Activated B cell treated with CpG ODN at 0.5 μM for 24 hours (primary cell): ENCODE data around the gene CADPS. TPM values are rescaled to one million over a fixed set of nuclear protein-coding genes. Genes with fewer than 3 reads are reported as not detected.

ENCODE experiments used
- ATAC-seq: fragments of 200-7000 bp; cut with Tn5 transposase; one replicate; pipeline ENCODE4 v1.10.0; 2021; ENCODE audit warnings: low read depth, mild to moderate bottlenecking, moderate library complexity
- CTCF ChIA-PET: fragments of 350-600 bp; sonication (Branson Sonifier 250); formaldehyde crosslinking; loops from one replicate; lab custom pipeline; 2021; ENCODE audit warnings: antibody characterized with exemption; lab: Charles Lee
- POLR2A ChIA-PET: fragments of 350-600 bp; sonication (Branson Sonifier 250); formaldehyde crosslinking; loops from one replicate; lab custom pipeline; 2021; ENCODE audit warnings: antibody characterized with exemption; lab: Charles Lee
- DNase-seq: peaks from one replicate; pipeline ENCODE4 v3.0.0; 2022
- H3K27ac Mint-ChIP-seq: one replicate; pipeline ENCODE4 v1.8.0; 2020; ENCODE audit warnings: mixed read lengths
- H3K27me3 Mint-ChIP-seq: one replicate; pipeline ENCODE4 v1.8.0; 2021; ENCODE audit warnings: mixed read lengths
- H3K36me3 Mint-ChIP-seq: one replicate; pipeline ENCODE4 v1.8.0; 2021; ENCODE audit warnings: low read depth, mixed read lengths
- H3K4me1 Mint-ChIP-seq: one replicate; pipeline ENCODE4 v1.8.0; 2021; ENCODE audit warnings: mixed read lengths
- H3K4me3 Mint-ChIP-seq: one replicate; pipeline ENCODE4 v1.8.0; 2020; ENCODE audit warnings: mild to moderate bottlenecking, mixed read lengths
- H3K9me3 Mint-ChIP-seq: one replicate; pipeline ENCODE4 v1.8.0; 2020; ENCODE audit warnings: mixed read lengths
- intact Hi-C: fragments of 100-400 bp; cut with micrococcal nuclease; formaldehyde crosslinking; loops from one replicate; pipeline ENCODE4 v1.15.1; 2024
- total RNA-seq: library from RNA; stranded (reverse); gene quantifications from 2 replicates; pipeline ENCODE4 v1.2.3, GENCODE V29; 2022
- TF ChIP-seq, protein P1 (sequence below): fragments of 200-600 bp; IDR thresholded peaks from one replicate; pipeline ENCODE4 v1.8.0; 2022; ENCODE audit warnings: antibody characterized with exemption, mild to moderate bottlenecking

The CADPS gene
- total RNA-seq, 1 donor from 2014 or later: not detected

DNA sequence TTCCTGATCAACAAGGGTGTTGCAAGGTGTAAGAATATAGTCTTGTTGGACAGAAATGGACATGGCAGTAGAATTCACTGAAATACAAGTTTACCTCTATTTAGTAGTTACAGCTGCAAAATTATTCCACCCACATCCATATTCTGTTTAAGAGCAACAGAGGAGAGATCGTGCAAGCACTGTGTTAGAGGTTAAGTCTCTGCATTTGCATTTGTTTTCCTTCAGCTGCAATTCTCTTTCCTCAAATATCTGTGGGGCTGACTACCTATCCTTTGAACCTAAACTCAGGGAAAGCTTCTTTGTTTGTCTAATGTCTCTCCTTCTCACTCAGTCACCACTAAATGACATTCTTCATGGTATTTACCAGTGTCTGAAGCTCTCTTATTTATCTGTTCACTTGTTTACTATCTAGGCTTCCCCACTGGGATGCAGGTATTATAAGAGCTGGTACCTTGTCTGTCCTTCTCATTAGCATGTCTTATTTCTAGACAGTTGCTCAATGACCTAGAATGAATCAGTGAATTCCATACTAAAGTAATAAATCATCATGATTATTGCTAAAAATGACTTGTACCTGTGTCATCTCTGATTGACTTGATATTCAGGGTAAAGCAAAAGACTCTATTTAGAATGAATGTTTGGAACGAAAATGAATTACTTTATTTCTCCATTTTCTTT, 326.5 kb downstream of the CADPS start:
- Mint-ChIP-seq H3K4me3 (no peak overlapping the region), H3K9me3 (no peaks in the 10 kb centered on the region), H3K36me3 (no peaks in the 10 kb centered on the region), H3K4me1 (no peaks in the 10 kb centered on the region), H3K27ac (no peak overlapping the region), H3K27me3 (peaks cover 3% of the 10 kb centered on the region)
- TF ChIP-seq, protein P1, sequence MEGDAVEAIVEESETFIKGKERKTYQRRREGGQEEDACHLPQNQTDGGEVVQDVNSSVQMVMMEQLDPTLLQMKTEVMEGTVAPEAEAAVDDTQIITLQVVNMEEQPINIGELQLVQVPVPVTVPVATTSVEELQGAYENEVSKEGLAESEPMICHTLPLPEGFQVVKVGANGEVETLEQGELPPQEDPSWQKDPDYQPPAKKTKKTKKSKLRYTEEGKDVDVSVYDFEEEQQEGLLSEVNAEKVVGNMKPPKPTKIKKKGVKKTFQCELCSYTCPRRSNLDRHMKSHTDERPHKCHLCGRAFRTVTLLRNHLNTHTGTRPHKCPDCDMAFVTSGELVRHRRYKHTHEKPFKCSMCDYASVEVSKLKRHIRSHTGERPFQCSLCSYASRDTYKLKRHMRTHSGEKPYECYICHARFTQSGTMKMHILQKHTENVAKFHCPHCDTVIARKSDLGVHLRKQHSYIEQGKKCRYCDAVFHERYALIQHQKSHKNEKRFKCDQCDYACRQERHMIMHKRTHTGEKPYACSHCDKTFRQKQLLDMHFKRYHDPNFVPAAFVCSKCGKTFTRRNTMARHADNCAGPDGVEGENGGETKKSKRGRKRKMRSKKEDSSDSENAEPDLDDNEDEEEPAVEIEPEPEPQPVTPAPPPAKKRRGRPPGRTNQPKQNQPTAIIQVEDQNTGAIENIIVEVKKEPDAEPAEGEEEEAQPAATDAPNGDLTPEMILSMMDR: no peak
- ATAC-seq: no peak
- POLR2A ChIA-PET: no interaction called here
- intact Hi-C loops: loop anchor here (1.0 kb wide), 1 partner anchor 36 kb away; no protein-coding TSS in a partner anchor
- DNase-seq: no peak
- CTCF ChIA-PET: no interaction called here

DNA sequence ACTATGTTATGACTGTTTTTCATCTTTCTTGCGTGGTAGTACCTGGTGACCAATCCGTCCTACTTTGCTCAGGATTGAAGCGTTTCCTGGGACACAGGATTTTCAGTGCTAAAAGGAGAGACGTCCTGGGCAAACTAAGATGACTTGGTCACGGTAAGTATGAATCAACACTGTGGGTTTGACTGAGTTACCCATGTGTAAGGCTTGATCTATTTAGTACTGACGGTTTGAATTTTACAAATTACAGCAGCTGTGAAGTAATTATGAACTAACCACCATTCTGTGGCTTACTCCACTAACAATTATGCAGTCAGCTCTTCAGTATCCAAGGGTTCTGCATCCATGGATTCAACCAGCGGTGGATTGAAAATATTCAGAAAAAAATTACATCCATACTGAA, 328.9 kb downstream of the CADPS start:
- ChIA-PET POLR2A (no interaction called here), CTCF (no interaction called here)

DNA sequence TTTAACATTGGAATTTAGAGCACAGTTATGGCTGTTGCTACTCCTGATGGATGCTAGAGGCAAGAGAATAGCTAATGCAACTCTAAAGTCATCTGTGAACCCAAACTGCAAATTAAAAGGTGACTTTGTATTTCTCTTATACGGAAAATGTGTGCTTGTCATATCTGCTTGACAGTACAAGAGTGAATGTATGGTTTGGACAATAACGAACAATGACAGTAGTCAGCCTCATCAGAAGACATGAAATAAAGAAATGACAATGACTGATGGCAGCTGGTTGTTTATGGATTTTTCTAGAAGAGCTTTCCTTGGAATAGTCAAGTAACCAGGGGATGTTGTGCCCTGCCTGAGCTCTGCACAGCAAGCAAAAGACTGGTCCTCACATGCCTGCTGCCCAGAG, 333.0 kb downstream of the CADPS start:
- TF ChIP-seq, protein P1: no peak
- Mint-ChIP-seq H3K27me3 (peaks cover 3% of the 10 kb centered on the region), H3K27ac (no peak overlapping the region), H3K4me3 (no peak overlapping the region), H3K9me3 (no peaks in the 10 kb centered on the region), H3K4me1 (no peaks in the 10 kb centered on the region), H3K36me3 (no peaks in the 10 kb centered on the region)
- DNase-seq (no peak), ATAC-seq (no peak)
- intact Hi-C loops: no loop called here
- CTCF ChIA-PET: no interaction called here
- POLR2A ChIA-PET: no interaction called here

More for the DNA sequence above, 328.9 kb downstream of the CADPS start:
- TF ChIP-seq, protein P1: no peak
- Mint-ChIP-seq H3K27me3 (peaks cover 3% of the 10 kb centered on the region), H3K36me3 (no peaks in the 10 kb centered on the region), H3K9me3 (no peaks in the 10 kb centered on the region), H3K4me1 (no peaks in the 10 kb centered on the region), H3K27ac (no peak overlapping the region), H3K4me3 (no peak overlapping the region)
- DNase-seq (no peak), ATAC-seq (no peak)
- intact Hi-C loops: no loop called here

DNA sequence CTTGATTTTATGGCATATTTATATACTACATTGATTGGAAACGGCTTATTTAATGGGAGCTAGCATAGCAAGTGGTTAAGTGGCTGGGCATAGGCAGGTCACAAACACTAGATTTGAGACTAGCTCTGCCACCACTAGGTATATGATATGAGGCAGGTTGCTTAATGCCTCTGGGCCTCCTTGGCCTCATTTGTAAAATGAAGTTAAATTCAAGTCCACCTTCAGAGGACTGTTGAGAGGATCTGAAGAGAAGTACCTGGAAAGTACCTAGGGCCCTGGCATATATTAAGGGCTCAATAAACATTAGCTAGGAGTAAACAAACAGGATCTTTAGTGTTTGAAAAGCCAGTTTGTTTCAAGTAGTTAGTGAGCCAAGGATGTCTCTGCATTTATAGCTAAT, 335.5 kb downstream of the CADPS start:
- POLR2A ChIA-PET: no interaction called here
- H3K27ac Mint-ChIP-seq: no peak overlapping the region
- intact Hi-C loops: no loop called here
- no peaks in the 10 kb centered on the region for H3K27me3 Mint-ChIP-seq
- CTCF ChIA-PET: no interaction called here
- H3K4me3 Mint-ChIP-seq: no peak overlapping the region
- TF ChIP-seq, protein P1: no peak
- no peaks in the 10 kb centered on the region for H3K36me3 Mint-ChIP-seq
- H3K4me1 Mint-ChIP-seq: no peaks in the 10 kb centered on the region
- DNase-seq (no peak), ATAC-seq (no peak)
- no peaks in the 10 kb centered on the region for H3K9me3 Mint-ChIP-seq

DNA sequence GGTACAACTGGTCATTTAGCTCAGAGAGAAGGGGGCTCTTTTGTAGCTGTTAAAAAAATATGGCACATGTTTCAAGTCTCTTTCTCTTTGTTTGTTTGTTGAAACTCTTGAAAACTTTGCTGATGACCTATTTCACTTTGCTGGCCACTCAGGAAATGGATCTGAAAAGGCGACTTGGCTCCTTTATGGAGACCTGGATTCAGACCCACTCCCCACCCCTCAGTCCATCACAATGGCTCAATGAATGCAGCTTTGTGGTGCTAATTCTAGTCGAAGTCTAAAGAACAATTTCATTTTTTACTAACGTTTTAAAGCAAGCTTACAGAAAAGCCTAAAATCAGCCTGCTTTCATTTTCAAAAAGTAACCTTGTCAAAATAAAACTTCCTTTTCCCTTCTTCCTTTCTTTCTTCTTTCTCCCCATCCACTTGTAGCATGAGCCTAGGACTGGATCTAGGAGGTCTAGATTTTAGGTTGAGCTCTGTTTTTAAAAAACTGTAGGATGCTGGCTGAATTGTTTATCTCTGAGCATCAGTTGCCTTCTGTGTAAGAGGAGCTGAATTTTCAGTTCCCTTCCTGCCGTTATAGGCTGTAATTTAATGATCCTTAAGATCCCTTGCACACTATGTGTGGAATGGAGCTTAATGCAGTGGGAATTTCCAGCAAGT, 336.4 kb downstream of the CADPS start:
- CTCF ChIA-PET: no interaction called here

More for the DNA sequence above, 336.4 kb downstream of the CADPS start:
- TF ChIP-seq, protein P1: no peak
- DNase-seq (no peak), ATAC-seq (no peak)
- Mint-ChIP-seq H3K27ac (no peak overlapping the region), H3K9me3 (no peaks in the 10 kb centered on the region), H3K4me1 (no peaks in the 10 kb centered on the region), H3K27me3 (no peaks in the 10 kb centered on the region), H3K36me3 (no peaks in the 10 kb centered on the region), H3K4me3 (no peak overlapping the region)
- POLR2A ChIA-PET: no interaction called here
- intact Hi-C loops: no loop called here
